ENCODE results near the gene ASIC4. TPM values are rescaled to one million over a fixed set of nuclear protein-coding genes. Genes with fewer than 3 reads are reported as not detected.

The ASIC4 gene
- total RNA-seq, 1 experiment from 2014 or later = 0.17 TPM

DNA sequence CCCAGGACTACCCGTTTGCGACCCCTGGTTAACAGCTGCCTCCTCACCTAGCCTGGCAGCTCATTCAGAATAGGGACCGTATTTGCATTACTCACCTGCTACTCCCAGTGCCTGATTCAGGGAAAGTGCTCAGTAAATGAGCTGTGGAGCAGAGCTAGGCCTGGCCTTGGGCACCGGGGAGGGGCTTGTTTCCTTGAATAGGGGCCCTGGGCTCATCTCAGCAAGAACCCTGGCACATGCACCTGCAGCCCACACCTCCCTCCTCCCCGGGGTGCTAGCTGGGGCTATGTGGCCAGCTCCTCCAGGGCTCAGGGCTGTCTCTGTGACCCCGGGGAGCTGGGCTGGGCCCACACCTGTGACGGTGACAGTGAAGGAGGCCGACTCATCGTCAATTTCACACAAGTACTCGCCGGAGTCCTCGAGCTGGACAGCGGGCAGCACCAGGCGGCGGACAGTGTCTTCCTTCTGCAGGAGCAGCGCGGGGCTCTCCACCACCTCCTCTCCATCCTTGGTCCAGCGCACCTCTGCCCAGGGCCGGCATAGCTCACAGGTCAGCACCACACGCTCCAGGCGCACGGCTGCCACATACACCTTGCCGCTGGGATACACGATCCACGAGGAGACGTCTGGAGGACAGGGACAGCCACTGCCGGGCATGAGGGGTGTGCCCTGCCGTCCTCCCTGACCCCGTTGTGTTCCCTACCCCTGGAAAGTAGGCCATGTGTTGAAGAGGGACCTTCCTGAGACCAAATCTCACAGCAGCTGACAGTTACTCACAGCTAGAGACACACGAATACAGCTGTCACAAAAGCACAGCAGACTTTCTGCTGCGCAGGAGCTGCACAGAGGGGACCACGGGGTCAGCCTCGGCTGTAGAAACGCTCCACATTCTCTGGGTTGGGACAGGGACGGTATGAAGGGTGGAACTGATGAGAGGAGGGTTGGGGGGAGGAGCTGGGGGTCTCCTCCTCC is 48.1 kb downstream of the ASIC4 start:
- BruUV-seq (replicated peaks) = TSS peak; percentile 14
- H3K9me3 Mint-ChIP-seq (ENCODE audit: low read depth, unreplicated experiment) = no peaks in the 10 kb centered on the region

DNA sequence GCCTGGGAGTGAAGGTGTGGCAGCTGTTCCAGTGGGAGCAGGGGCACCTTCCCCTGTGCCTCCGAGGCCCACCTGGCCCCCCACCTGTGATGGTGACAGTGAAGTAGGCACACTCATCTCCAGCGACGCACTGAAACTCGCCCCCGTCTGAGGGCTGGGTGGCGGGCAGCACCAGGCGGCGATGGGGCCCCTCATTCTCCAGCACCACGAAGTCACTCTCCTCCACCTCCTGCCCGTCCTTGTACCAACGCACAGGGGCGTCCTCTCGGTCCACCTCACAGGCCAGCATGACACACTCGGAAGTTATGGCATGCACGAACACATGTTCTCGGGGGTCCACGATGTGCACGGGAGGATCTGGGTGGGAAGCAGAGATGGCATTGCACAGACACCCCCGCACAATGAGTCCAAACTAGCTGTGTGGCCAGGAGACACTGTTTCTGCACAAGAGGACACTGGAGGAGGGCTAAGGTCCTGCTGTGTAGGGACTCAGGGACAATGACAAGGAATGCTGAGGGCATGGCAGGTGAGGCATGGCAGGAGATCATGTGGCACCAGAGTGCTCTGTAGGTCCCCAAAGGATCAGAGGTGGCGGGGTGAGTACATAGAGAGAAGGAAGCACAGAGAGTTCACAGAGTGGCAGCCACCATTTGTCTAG is 49.1 kb downstream of the ASIC4 start:
- BruUV-seq (replicated peaks) = no TSS peak
- TF ChIP-seq, protein P1, sequence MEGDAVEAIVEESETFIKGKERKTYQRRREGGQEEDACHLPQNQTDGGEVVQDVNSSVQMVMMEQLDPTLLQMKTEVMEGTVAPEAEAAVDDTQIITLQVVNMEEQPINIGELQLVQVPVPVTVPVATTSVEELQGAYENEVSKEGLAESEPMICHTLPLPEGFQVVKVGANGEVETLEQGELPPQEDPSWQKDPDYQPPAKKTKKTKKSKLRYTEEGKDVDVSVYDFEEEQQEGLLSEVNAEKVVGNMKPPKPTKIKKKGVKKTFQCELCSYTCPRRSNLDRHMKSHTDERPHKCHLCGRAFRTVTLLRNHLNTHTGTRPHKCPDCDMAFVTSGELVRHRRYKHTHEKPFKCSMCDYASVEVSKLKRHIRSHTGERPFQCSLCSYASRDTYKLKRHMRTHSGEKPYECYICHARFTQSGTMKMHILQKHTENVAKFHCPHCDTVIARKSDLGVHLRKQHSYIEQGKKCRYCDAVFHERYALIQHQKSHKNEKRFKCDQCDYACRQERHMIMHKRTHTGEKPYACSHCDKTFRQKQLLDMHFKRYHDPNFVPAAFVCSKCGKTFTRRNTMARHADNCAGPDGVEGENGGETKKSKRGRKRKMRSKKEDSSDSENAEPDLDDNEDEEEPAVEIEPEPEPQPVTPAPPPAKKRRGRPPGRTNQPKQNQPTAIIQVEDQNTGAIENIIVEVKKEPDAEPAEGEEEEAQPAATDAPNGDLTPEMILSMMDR (IDR thresholded peaks at IDR 0.05; ENCODE audit: unreplicated experiment) = no peak
- Mint-ChIP-seq H3K4me1 (ENCODE audit: low read depth, unreplicated experiment) (no peaks in the 10 kb centered on the region), H3K27me3 (ENCODE audit: unreplicated experiment) (no peaks in the 10 kb centered on the region), H3K4me3 (ENCODE audit: low read depth, unreplicated experiment) (no peak overlapping the region), H3K9me3 (ENCODE audit: low read depth, unreplicated experiment) (no peaks in the 10 kb centered on the region), H3K36me3 (ENCODE audit: insufficient read depth, unreplicated experiment) (peaks cover 18% of the 10 kb centered on the region), H3K27ac (ENCODE audit: unreplicated experiment) (peak overlapping the region; percentile 45)
- CTCF ChIA-PET = no interaction called here
- intact Hi-C loops (cut with micrococcal nuclease; ENCODE audit: unreplicated experiment) = no loop called here
- DNase-seq = no peak

More for the DNA sequence above, 48.1 kb downstream of the ASIC4 start:
- H3K4me3 Mint-ChIP-seq (ENCODE audit: low read depth, unreplicated experiment) = no peak overlapping the region
- intact Hi-C loops (cut with micrococcal nuclease; ENCODE audit: unreplicated experiment) = no loop called here
- H3K27me3 Mint-ChIP-seq (ENCODE audit: unreplicated experiment) = no peaks in the 10 kb centered on the region
- no peaks in the 10 kb centered on the region for H3K4me1 Mint-ChIP-seq (ENCODE audit: low read depth, unreplicated experiment)
- H3K36me3 Mint-ChIP-seq (ENCODE audit: insufficient read depth, unreplicated experiment) = peaks cover 14% of the 10 kb centered on the region
- no peak for DNase-seq
- H3K27ac Mint-ChIP-seq (ENCODE audit: unreplicated experiment) = no peak overlapping the region
- TF ChIP-seq, protein P1 (IDR thresholded peaks at IDR 0.05; ENCODE audit: unreplicated experiment) = no peak
- CTCF ChIA-PET = interaction anchor here (0.7 kb wide), 1 partner anchor 10 kb away, joined by 3 read pairs; no protein-coding TSS in a partner anchor

GRCh38 chr2:219565130-219566080 is 51.1 kb downstream of the ASIC4 start:
- no peak for DNase-seq
- TF ChIP-seq, protein P1 (IDR thresholded peaks at IDR 0.05; ENCODE audit: unreplicated experiment) = no peak
- Mint-ChIP-seq H3K36me3 (ENCODE audit: insufficient read depth, unreplicated experiment) (peaks cover 29% of the 10 kb centered on the region), H3K27ac (ENCODE audit: unreplicated experiment) (no peak overlapping the region), H3K4me3 (ENCODE audit: low read depth, unreplicated experiment) (no peak overlapping the region), H3K9me3 (ENCODE audit: low read depth, unreplicated experiment) (no peaks in the 10 kb centered on the region), H3K27me3 (ENCODE audit: unreplicated experiment) (no peaks in the 10 kb centered on the region), H3K4me1 (ENCODE audit: low read depth, unreplicated experiment) (no peaks in the 10 kb centered on the region)
- intact Hi-C loops (cut with micrococcal nuclease; ENCODE audit: unreplicated experiment) = no loop called here
- CTCF ChIA-PET = interaction anchor here (0.7 kb wide), 1 partner anchor 14 kb away, joined by 3 read pairs; no protein-coding TSS in a partner anchor
- no TSS peak for BruUV-seq (replicated peaks)

DNA sequence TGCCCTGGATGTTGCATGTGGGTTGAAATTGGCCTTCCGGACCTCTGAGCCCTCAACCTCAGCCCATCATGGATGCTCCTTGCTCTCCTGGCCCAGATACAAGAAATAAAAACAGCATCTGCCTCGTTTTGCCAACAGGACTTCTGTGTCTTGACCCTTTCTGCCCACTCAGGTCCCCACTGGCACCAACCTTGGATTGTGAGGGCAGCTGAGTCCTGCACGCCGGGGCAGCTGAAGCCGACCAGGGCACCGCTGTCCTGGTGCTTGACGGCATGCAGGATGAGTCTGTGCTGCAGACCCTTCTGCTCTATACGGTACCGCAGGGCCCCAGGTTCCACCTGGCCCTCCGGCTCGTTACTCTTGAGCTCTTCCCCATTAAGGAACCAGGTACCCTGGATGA is 52.4 kb downstream of the ASIC4 start:
- no TSS peak for BruUV-seq (replicated peaks)
- no peak for DNase-seq
- Mint-ChIP-seq H3K4me3 (ENCODE audit: low read depth, unreplicated experiment) (no peak overlapping the region), H3K9me3 (ENCODE audit: low read depth, unreplicated experiment) (no peaks in the 10 kb centered on the region), H3K4me1 (ENCODE audit: low read depth, unreplicated experiment) (peaks cover 3% of the 10 kb centered on the region), H3K36me3 (ENCODE audit: insufficient read depth, unreplicated experiment) (peaks cover 41% of the 10 kb centered on the region), H3K27me3 (ENCODE audit: unreplicated experiment) (no peaks in the 10 kb centered on the region), H3K27ac (ENCODE audit: unreplicated experiment) (no peak overlapping the region)
- intact Hi-C loops (cut with micrococcal nuclease; ENCODE audit: unreplicated experiment) = no loop called here
- CTCF ChIA-PET = no interaction called here
- TF ChIP-seq, protein P1 (IDR thresholded peaks at IDR 0.05; ENCODE audit: unreplicated experiment) = no peak
